ENCODE measurements around the gene ABCC6.
"Not testable (repeated sequence)": the region's sequence is repeated elsewhere in the genome, so short reads cannot be mapped to it uniquely, and the experiment has no call there.

The ABCC6 gene

GRCh38 chr16:16150117-16150877 is 73.0 kb downstream of the ABCC6 start:
- DNase-seq (ENCODE audit: low read depth) = no peak
- no peak for TF ChIP-seq CTCF (IDR thresholded peaks at IDR 0.05; ENCODE audit: low read depth, low read length)
- no peak for TF ChIP-seq POLR2A (IDR thresholded peaks at IDR 0.05; ENCODE audit: extremely low read depth, insufficient read length)
- TF ChIP-seq, protein P1, sequence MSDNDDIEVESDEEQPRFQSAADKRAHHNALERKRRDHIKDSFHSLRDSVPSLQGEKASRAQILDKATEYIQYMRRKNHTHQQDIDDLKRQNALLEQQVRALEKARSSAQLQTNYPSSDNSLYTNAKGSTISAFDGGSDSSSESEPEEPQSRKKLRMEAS (IDR thresholded peaks at IDR 0.05; ENCODE audit: low read depth, low read length) = no peak
- no peak for TF ChIP-seq MYC (IDR thresholded peaks at IDR 0.05; ENCODE audit: low read depth, low read length)

GRCh38 chr16:16149710-16150116 is 73.6 kb downstream of the ABCC6 start:
- TF ChIP-seq POLR2A (IDR thresholded peaks at IDR 0.05; ENCODE audit: extremely low read depth, insufficient read length) = no peak
- TF ChIP-seq MYC (IDR thresholded peaks at IDR 0.05; ENCODE audit: low read depth, low read length) = no peak
- no peak for TF ChIP-seq CTCF (IDR thresholded peaks at IDR 0.05; ENCODE audit: low read depth, low read length)
- TF ChIP-seq, protein P1 (IDR thresholded peaks at IDR 0.05; ENCODE audit: low read depth, low read length) = no peak
- no peak overlapping the region for H3K4me3 ChIP-seq (ENCODE audit: low read depth, low read length)

More at GRCh38 chr16:16150117-16150877, 73.0 kb downstream of the ABCC6 start:
- no peak overlapping the region for H3K4me3 ChIP-seq (ENCODE audit: low read depth, low read length)

DNA sequence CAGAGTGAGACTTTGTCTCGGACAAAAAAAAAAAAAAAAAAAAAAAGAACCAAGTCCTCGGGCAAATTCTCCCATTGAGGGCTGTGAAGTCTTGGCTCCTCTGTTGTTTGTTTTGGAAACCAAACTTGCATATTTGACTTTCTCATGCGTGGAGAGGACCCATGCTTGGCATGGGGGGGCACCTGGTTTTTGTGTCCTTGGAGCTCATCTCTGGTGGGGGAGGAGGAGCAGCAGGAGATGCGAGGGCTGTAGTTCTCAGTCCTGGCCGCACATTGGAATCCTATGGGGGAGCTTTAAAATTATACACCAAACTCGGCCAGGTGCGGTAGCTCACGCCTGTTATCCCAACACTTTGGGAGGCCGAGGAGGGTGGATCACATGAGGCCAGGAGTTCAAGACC is 74.5 kb downstream of the ABCC6 start:
- no peak overlapping the region for H3K4me3 ChIP-seq (ENCODE audit: low read depth, low read length)
- TF ChIP-seq, protein P1 (IDR thresholded peaks at IDR 0.05; ENCODE audit: low read depth, low read length) = no peak
- TF ChIP-seq CTCF (IDR thresholded peaks at IDR 0.05; ENCODE audit: low read depth, low read length) (no peak), MYC (IDR thresholded peaks at IDR 0.05; ENCODE audit: low read depth, low read length) (no peak), POLR2A (IDR thresholded peaks at IDR 0.05; ENCODE audit: extremely low read depth, insufficient read length) (no peak)
- DNase-seq (ENCODE audit: low read depth) = no peak

More at GRCh38 chr16:16149710-16150116, 73.6 kb downstream of the ABCC6 start:
- DNase-seq (ENCODE audit: low read depth) = no peak

GRCh38 chr16:16148000-16148599 is 75.2 kb downstream of the ABCC6 start:
- H3K4me3 ChIP-seq (ENCODE audit: low read depth, low read length); DNase-seq (ENCODE audit: low read depth): not testable (repeated sequence)

GRCh38 chr16:16147316-16147999 is 75.8 kb downstream of the ABCC6 start:
- H3K4me3 ChIP-seq (ENCODE audit: low read depth, low read length) = no peak overlapping the region
- DNase-seq (ENCODE audit: low read depth) = no peak
- TF ChIP-seq, protein P1 (IDR thresholded peaks at IDR 0.05; ENCODE audit: low read depth, low read length) = no peak
- TF ChIP-seq CTCF (IDR thresholded peaks at IDR 0.05; ENCODE audit: low read depth, low read length) = no peak
- TF ChIP-seq MYC (IDR thresholded peaks at IDR 0.05; ENCODE audit: low read depth, low read length) = no peak
- TF ChIP-seq POLR2A (IDR thresholded peaks at IDR 0.05; ENCODE audit: extremely low read depth, insufficient read length) = no peak

Measured in NB4 (cell line).